Measurements from ENCODE around the gene SLC25A12. TPM values are rescaled to one million over a fixed set of nuclear protein-coding genes. Genes with fewer than 3 reads are reported as not detected.

SLC25A12 gene
- total RNA-seq, 2 experiments from 2014 or later = 8.7 to 9.5 TPM

DNA sequence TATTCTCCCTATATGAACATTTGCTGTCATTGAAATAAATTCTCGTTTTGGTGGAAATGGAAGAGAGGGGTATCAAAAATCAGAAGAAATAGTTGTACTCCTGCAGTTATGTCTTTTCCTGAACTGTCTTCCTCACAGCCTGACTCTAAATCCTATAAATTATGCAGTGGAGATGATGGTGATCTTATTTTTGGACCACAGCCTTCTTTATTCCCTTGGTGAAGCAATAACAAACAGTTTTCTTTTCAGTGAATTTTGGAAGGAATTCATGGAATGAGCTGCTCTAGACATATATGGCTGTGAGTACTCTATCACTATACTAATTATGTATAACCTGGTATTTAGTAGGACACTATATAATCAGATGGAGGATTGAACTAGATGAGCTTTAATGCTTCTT lies 1.7 kb upstream of the SLC25A12 start:
- Mint-ChIP-seq H3K9me3 (no peaks in the 10 kb centered on the region), H3K4me3 (peak overlapping the region; percentile 65), H3K4me1 (ENCODE audit: low read depth) (peaks cover 33% of the 10 kb centered on the region), H3K27me3 (no peaks in the 10 kb centered on the region), H3K36me3 (ENCODE audit: low read depth) (peaks cover 22% of the 10 kb centered on the region), H3K27ac (peak overlapping the region; percentile 80)
- POLR2A ChIA-PET = no interaction called here
- Histone ChIP-seq H3K4me3 (ENCODE audit: low read length) (no peak overlapping the region), H3K27me3 (ENCODE audit: control insufficient read depth in 1 of 2, insufficient read depth in 2 of 2, low read length in 2 of 2) (peaks cover 0 to 3% of the 10 kb centered on the region in 2 experiments), H3K9me3 (ENCODE audit: control insufficient read depth in 1 of 2, insufficient read depth in 1 of 2, low read length in 2 of 2) (peaks cover 0 to 3% of the 10 kb centered on the region in 2 experiments), H3K36me3 (ENCODE audit: insufficient read depth, low read length) (peaks cover 6% of the 10 kb centered on the region), H3K4me1 (ENCODE audit: insufficient read depth, low read length) (peaks cover 6% of the 10 kb centered on the region), H3K27ac (ENCODE audit: low read depth in 1 of 2, low read length in 2 of 2) (no peak overlapping the region)
- intact Hi-C loops (cut with DNase I, micrococcal nuclease) = loop anchor here (2.0 to 10.0 kb wide), 4 partner anchors 25 to 659 kb away; partner anchors contain the start of genes HAT1 (in 1 of the 2), METAP1D (in 1 of the 2) and PDK1 (in 1 of the 2)
- CTCF ChIA-PET = no interaction called here
- DNase-seq (no peak), ATAC-seq (ENCODE audit: poor library complexity) (no peak)
- TF ChIP-seq, protein P1, sequence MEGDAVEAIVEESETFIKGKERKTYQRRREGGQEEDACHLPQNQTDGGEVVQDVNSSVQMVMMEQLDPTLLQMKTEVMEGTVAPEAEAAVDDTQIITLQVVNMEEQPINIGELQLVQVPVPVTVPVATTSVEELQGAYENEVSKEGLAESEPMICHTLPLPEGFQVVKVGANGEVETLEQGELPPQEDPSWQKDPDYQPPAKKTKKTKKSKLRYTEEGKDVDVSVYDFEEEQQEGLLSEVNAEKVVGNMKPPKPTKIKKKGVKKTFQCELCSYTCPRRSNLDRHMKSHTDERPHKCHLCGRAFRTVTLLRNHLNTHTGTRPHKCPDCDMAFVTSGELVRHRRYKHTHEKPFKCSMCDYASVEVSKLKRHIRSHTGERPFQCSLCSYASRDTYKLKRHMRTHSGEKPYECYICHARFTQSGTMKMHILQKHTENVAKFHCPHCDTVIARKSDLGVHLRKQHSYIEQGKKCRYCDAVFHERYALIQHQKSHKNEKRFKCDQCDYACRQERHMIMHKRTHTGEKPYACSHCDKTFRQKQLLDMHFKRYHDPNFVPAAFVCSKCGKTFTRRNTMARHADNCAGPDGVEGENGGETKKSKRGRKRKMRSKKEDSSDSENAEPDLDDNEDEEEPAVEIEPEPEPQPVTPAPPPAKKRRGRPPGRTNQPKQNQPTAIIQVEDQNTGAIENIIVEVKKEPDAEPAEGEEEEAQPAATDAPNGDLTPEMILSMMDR (IDR thresholded peaks at IDR 0.05) = no peak

DNA sequence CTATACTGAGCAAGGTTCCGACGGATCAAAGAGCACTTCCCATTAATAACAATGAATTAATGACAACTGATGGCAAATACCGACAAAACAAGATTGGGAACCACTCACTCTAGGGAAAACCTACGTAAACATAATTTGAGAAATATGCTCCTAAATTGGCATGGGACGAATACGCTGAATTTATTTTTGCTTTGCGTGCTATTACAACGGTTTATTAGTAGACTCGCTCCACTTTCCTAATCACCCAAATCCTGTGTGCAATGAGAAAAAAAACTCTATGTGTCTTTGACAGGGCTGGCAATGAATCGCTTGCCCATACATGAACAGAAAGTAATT lies 536 bp upstream of the SLC25A12 start:
- intact Hi-C loops (cut with DNase I, micrococcal nuclease) = loop anchor here (2.0 to 10.0 kb wide), 4 partner anchors 26 to 660 kb away; partner anchors contain the start of genes HAT1 (in 1 of the 2), METAP1D (in 1 of the 2) and PDK1 (in 1 of the 2)
- Histone ChIP-seq H3K27me3 (ENCODE audit: control insufficient read depth in 1 of 2, insufficient read depth in 2 of 2, low read length in 2 of 2) (peaks cover 0 to 3% of the 10 kb centered on the region in 2 experiments), H3K27ac (ENCODE audit: low read depth in 1 of 2, low read length in 2 of 2) (peak overlapping the region; percentile 21 to 33), H3K4me3 (ENCODE audit: low read length) (peak overlapping the region; percentile 93), H3K9me3 (ENCODE audit: control insufficient read depth in 1 of 2, insufficient read depth in 1 of 2, low read length in 2 of 2) (peaks cover 0 to 3% of the 10 kb centered on the region in 2 experiments), H3K4me1 (ENCODE audit: insufficient read depth, low read length) (peaks cover 6% of the 10 kb centered on the region), H3K36me3 (ENCODE audit: insufficient read depth, low read length) (peaks cover 6% of the 10 kb centered on the region)
- ChIA-PET CTCF (interaction anchor here (1.1 to 1.4 kb wide), 2 partner anchors 28 to 661 kb away, joined by 3 read pairs; partner anchors contain the start of gene HAT1), POLR2A (interaction anchor here (0.7 to 1.2 kb wide), 4 partner anchors 11 to 28 kb away, joined by 3 to 14 read pairs (median 4); partner anchors contain the start of gene HAT1)
- Mint-ChIP-seq H3K27ac (peak overlapping the region; percentile 80), H3K4me3 (peak overlapping the region; percentile 94), H3K9me3 (no peaks in the 10 kb centered on the region), H3K4me1 (ENCODE audit: low read depth) (peaks cover 40% of the 10 kb centered on the region), H3K27me3 (no peaks in the 10 kb centered on the region), H3K36me3 (ENCODE audit: low read depth) (peaks cover 34% of the 10 kb centered on the region)
- TF ChIP-seq, protein P1 (IDR thresholded peaks at IDR 0.05) = no peak
- ATAC-seq (ENCODE audit: poor library complexity) = no peak
- no peak for DNase-seq

DNA sequence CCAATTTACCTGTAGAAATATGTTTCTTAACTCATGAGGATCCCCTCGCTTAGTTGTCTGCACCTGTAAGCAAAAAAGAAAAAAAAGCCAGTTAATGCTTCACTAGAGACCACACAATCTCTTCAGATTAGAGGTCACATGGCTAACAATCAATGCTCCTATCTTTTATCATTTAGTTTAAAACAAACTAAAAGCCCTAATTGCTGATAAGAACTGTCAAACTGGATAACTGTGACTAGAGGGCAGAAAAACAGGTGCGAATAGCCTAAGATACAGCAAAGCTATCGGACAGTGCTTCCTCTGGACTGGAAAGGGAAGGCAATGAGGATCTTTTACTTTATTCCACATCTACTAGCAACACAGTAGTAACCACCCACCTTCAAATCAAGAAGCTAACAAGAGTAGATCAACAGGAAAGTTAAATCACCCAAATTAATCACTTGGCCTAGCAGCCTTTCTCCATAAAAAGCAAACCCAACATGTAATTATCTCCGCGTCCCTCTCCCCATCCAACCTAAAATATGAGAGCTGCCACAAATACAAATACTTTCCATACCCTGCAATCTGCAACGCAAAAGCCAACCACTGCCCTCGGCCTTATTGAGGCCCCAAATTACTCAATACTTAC lies 734 bp downstream of the SLC25A12 start:
- Histone ChIP-seq H3K4me3 (ENCODE audit: low read length) (peak overlapping the region; percentile 93), H3K36me3 (ENCODE audit: insufficient read depth, low read length) (peaks cover 6% of the 10 kb centered on the region), H3K27me3 (ENCODE audit: control insufficient read depth in 1 of 2, insufficient read depth in 2 of 2, low read length in 2 of 2) (peaks cover 0 to 1% of the 10 kb centered on the region in 2 experiments), H3K9me3 (ENCODE audit: control insufficient read depth in 1 of 2, insufficient read depth in 1 of 2, low read length in 2 of 2) (peaks cover 0 to 3% of the 10 kb centered on the region in 2 experiments), H3K4me1 (ENCODE audit: insufficient read depth, low read length) (peaks cover 6% of the 10 kb centered on the region), H3K27ac (ENCODE audit: low read depth in 1 of 2, low read length in 2 of 2) (no peak overlapping the region)
- intact Hi-C loops (cut with DNase I, micrococcal nuclease) = loop anchor here in 1 of 2 experiments (10.0 kb wide), 1 partner anchor 661 kb away; the partner anchor contains the start of gene PDK1
- DNase-seq = no peak
- Mint-ChIP-seq H3K9me3 (no peaks in the 10 kb centered on the region), H3K27me3 (no peaks in the 10 kb centered on the region), H3K4me1 (ENCODE audit: low read depth) (peaks cover 46% of the 10 kb centered on the region), H3K36me3 (ENCODE audit: low read depth) (peaks cover 34% of the 10 kb centered on the region), H3K27ac (peak overlapping the region; percentile 80), H3K4me3 (peak overlapping the region; percentile 94)
- ChIA-PET CTCF (interaction anchor here (1.1 to 1.4 kb wide), 2 partner anchors 29 to 662 kb away, joined by 3 read pairs; partner anchors contain the start of gene HAT1), POLR2A (interaction anchor here (0.8 to 1.2 kb wide), 4 partner anchors 29 to 208 kb away, joined by 3 to 14 read pairs (median 4); partner anchors contain the start of genes DYNC1I2, HAT1 and METAP1D)
- no peak for ATAC-seq (ENCODE audit: poor library complexity)
- TF ChIP-seq, protein P1 (IDR thresholded peaks at IDR 0.05) = no peak
